Measurements from ENCODE around the gene BRS3. TPM values are rescaled to one million over a fixed set of nuclear protein-coding genes. Genes with fewer than 3 reads are reported as not detected.

BRS3 gene
- total RNA-seq, 6 experiments from 2014 or later = not detected

DNA sequence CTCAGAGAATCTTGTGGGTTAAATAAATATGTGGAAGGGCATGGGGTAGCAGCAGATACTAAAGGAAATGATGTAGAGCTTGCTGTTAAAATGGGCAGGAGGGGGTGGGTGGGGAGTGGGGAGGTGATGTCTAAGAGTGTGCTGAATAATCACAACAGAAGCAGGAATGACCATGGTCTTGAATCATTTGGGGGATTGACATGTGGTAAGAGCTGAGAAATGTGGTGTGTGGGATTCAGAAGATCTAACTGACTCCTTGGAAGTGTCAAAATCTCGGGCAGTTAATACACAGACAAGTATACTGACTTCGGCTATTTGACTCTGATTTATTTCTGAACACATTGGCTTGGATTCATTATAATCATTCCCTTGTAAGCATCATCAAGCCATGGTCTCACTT is 51.1 kb downstream of the BRS3 start:
- ATAC-seq (no peak), DNase-seq (no peak)
- H3K27ac ChIP-seq = no peak overlapping the region
- TF ChIP-seq POLR2A (IDR thresholded peaks at IDR 0.05) = no peak
- no peaks in the 10 kb centered on the region for H3K4me1 ChIP-seq
- intact Hi-C loops (cut with DNase I) = no loop called here
- no peaks in the 10 kb centered on the region for H3K27me3 ChIP-seq
- no peaks in the 10 kb centered on the region for H3K9me3 ChIP-seq
- 51% methylated on average over 2 of the region's 2 CpGs for WGBS (ENCODE audit: insufficient coverage, low coverage, low lambda C conversion rate, missing lambda C conversion rate)
- H3K36me3 ChIP-seq = no peaks in the 10 kb centered on the region
- no peak overlapping the region for H3K4me3 ChIP-seq

DNA sequence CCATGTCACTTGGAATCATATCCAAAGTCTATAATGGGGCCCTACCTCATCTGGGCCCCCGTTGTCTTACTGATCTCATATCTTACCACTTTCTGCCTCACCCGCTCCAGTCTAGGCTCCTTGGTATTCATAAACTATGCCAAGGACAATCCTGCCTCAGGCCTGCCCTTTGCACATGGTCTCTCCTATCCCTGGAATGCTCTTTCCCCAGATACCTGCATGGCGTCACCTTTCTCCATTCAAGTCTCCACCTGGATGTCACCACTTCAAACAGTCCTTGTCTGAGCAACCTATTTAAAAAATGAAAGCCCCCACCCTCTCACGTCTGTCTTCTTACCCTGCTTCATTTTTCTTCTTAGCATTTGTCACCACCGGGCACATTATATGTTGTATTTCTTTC is 52.5 kb downstream of the BRS3 start:
- 66% methylated on average over 5 of the region's 5 CpGs for WGBS (ENCODE audit: insufficient coverage, low coverage, low lambda C conversion rate, missing lambda C conversion rate)
- Histone ChIP-seq H3K4me3 (no peak overlapping the region), H3K4me1 (no peaks in the 10 kb centered on the region), H3K36me3 (no peaks in the 10 kb centered on the region), H3K27me3 (no peaks in the 10 kb centered on the region), H3K27ac (no peak overlapping the region), H3K9me3 (no peaks in the 10 kb centered on the region)
- intact Hi-C loops (cut with DNase I) = no loop called here
- ATAC-seq (no peak), DNase-seq (no peak)
- TF ChIP-seq, protein P1, sequence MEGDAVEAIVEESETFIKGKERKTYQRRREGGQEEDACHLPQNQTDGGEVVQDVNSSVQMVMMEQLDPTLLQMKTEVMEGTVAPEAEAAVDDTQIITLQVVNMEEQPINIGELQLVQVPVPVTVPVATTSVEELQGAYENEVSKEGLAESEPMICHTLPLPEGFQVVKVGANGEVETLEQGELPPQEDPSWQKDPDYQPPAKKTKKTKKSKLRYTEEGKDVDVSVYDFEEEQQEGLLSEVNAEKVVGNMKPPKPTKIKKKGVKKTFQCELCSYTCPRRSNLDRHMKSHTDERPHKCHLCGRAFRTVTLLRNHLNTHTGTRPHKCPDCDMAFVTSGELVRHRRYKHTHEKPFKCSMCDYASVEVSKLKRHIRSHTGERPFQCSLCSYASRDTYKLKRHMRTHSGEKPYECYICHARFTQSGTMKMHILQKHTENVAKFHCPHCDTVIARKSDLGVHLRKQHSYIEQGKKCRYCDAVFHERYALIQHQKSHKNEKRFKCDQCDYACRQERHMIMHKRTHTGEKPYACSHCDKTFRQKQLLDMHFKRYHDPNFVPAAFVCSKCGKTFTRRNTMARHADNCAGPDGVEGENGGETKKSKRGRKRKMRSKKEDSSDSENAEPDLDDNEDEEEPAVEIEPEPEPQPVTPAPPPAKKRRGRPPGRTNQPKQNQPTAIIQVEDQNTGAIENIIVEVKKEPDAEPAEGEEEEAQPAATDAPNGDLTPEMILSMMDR (IDR thresholded peaks at IDR 0.05) = no peak
- no peak for TF ChIP-seq POLR2A (IDR thresholded peaks at IDR 0.05)

DNA sequence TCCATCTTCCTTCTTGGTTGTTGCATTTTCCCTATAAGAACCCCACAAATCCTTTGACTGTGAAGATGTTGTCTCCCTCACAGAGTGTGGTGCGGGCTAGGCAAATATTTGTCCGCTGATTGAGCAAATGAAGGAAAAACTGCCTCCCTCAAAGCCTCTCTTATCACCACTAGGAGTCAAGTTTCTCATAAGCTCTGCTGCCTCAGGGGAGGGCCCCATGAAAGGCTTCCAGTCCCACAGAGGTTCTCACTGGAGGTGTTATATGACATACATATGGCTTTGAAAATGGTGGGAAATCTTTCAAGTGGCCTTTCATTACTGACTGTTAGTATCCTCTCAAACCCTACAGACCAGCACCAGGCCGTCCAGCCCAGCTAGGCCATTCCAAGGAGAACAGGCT is 53.5 kb downstream of the BRS3 start:
- TF ChIP-seq, protein P1 (IDR thresholded peaks at IDR 0.05) = no peak
- no peak for TF ChIP-seq POLR2A (IDR thresholded peaks at IDR 0.05)
- intact Hi-C loops (cut with DNase I) = no loop called here
- 56% methylated on average over 2 of the region's 3 CpGs for WGBS (ENCODE audit: insufficient coverage, low coverage, low lambda C conversion rate, missing lambda C conversion rate)
- Histone ChIP-seq H3K4me1 (no peaks in the 10 kb centered on the region), H3K9me3 (no peaks in the 10 kb centered on the region), H3K27ac (no peak overlapping the region), H3K36me3 (no peaks in the 10 kb centered on the region), H3K4me3 (no peak overlapping the region), H3K27me3 (no peaks in the 10 kb centered on the region)
- no peak for ATAC-seq
- DNase-seq = no peak

DNA sequence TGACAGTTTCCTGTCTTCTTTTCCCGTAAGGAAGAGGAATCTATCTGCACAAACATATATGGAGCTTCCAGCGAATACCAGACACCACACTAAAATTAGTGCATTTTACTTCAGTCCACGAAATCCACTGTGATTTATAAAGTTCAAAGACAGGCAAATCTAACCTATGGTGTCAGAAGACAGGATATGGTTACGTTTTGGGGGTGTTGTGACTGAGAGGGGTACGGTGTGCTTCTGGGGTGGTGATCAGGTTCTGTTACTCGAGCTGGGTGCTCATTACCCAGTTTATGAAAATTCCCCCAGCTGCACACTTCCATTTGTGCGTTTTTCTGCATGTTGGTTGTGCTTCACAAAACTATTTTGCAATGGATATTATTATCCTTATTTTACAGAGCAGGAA is 54.5 kb downstream of the BRS3 start:
- no peak for TF ChIP-seq POLR2A (IDR thresholded peaks at IDR 0.05)
- TF ChIP-seq, protein P1 (IDR thresholded peaks at IDR 0.05) = no peak
- Histone ChIP-seq H3K27ac (no peak overlapping the region), H3K36me3 (no peaks in the 10 kb centered on the region), H3K4me3 (no peak overlapping the region), H3K4me1 (no peaks in the 10 kb centered on the region), H3K9me3 (no peaks in the 10 kb centered on the region), H3K27me3 (no peaks in the 10 kb centered on the region)
- intact Hi-C loops (cut with DNase I) = no loop called here
- 40% methylated on average over 7 of the region's 7 CpGs for WGBS (ENCODE audit: insufficient coverage, low coverage, low lambda C conversion rate, missing lambda C conversion rate)
- ATAC-seq (no peak), DNase-seq (no peak)

Other genes starting within 250 kb of the BRS3 start
- gene MAP7D3, start 236.5 kb upstream of the BRS3 start, total RNA-seq = 1 to 10 TPM; 2.4 to 5.4 (median 4.1) TPM
- under 1 TPM in 2 of 6 experiments, not detected in 4; 0.04 to 0.09 TPM for gene ADGRG4, start 187.0 kb upstream of the BRS3 start, total RNA-seq
- gene HTATSF1, start 9.6 kb downstream of the BRS3 start, total RNA-seq = 10 to 100 TPM; 10.6 to 21.5 (median 12.1) TPM
- gene VGLL1, start 44.3 kb downstream of the BRS3 start, total RNA-seq = not detected
- under 1 TPM in 2 of 6 experiments, not detected in 4; 0.10 to 0.11 TPM for gene CD40LG, start 160.2 kb downstream of the BRS3 start, total RNA-seq